ENCODE results near the gene PTPN22. TPM values are rescaled to one million over a fixed set of nuclear protein-coding genes. Genes with fewer than 3 reads are reported as not detected.

The PTPN22 gene
- total RNA-seq, 1 experiment from 2014 or later: not detected

DNA sequence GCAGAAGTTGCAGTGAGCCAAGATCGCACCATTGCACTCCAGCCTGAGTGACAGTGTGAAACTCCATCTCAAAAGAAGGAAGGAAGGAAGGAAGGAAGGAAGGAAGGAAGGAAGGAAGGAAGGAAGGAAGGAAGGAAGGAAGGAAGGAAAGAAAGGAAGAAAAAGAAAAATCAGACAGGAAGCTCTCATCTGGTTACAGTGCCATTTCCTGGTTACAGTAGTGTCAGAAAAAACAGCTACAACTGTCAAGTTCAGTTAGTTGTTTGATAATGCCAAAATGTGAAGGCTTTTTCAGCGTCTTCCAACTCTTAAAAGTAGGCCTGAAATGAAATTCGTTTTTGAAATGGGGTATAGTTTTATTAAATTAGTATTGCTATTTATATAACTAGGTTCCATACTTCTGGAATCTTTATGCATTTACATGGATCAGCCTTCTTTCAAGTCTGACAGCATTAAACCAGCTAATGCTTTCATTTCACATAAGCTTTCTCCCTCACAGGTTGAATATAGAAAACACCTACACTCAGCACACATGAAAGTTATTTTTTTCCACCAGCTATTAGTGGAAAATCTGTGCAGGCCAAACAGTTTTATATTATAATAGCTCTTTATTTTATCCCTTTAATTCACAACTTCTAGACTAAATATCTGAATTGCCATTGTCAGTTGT lies 21.2 kb downstream of the PTPN22 start (continued):
- TF ChIP-seq, protein P1, sequence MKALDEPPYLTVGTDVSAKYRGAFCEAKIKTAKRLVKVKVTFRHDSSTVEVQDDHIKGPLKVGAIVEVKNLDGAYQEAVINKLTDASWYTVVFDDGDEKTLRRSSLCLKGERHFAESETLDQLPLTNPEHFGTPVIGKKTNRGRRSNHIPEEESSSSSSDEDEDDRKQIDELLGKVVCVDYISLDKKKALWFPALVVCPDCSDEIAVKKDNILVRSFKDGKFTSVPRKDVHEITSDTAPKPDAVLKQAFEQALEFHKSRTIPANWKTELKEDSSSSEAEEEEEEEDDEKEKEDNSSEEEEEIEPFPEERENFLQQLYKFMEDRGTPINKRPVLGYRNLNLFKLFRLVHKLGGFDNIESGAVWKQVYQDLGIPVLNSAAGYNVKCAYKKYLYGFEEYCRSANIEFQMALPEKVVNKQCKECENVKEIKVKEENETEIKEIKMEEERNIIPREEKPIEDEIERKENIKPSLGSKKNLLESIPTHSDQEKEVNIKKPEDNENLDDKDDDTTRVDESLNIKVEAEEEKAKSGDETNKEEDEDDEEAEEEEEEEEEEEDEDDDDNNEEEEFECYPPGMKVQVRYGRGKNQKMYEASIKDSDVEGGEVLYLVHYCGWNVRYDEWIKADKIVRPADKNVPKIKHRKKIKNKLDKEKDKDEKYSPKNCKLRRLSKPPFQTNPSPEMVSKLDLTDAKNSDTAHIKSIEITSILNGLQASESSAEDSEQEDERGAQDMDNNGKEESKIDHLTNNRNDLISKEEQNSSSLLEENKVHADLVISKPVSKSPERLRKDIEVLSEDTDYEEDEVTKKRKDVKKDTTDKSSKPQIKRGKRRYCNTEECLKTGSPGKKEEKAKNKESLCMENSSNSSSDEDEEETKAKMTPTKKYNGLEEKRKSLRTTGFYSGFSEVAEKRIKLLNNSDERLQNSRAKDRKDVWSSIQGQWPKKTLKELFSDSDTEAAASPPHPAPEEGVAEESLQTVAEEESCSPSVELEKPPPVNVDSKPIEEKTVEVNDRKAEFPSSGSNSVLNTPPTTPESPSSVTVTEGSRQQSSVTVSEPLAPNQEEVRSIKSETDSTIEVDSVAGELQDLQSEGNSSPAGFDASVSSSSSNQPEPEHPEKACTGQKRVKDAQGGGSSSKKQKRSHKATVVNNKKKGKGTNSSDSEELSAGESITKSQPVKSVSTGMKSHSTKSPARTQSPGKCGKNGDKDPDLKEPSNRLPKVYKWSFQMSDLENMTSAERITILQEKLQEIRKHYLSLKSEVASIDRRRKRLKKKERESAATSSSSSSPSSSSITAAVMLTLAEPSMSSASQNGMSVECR (CRISPR knock-in tag; IDR thresholded peaks at IDR 0.05; ENCODE audit: borderline replicate concordance): no peak
- TF ChIP-seq SP1 (CRISPR knock-in tag; conservative IDR thresholded peaks at IDR 0.05): no peak
- TF ChIP-seq, protein P2, sequence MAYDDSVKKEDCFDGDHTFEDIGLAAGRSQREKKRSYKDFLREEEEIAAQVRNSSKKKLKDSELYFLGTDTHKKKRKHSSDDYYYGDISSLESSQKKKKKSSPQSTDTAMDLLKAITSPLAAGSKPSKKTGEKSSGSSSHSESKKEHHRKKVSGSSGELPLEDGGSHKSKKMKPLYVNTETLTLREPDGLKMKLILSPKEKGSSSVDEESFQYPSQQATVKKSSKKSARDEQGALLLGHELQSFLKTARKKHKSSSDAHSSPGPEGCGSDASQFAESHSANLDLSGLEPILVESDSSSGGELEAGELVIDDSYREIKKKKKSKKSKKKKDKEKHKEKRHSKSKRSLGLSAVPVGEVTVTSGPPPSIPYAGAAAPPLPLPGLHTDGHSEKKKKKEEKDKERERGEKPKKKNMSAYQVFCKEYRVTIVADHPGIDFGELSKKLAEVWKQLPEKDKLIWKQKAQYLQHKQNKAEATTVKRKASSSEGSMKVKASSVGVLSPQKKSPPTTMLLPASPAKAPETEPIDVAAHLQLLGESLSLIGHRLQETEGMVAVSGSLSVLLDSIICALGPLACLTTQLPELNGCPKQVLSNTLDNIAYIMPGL (CRISPR knock-in tag; IDR thresholded peaks at IDR 0.05): no peak
- no peak for TF ChIP-seq ZNF416 (CRISPR knock-in tag; IDR thresholded peaks at IDR 0.05)

DNA sequence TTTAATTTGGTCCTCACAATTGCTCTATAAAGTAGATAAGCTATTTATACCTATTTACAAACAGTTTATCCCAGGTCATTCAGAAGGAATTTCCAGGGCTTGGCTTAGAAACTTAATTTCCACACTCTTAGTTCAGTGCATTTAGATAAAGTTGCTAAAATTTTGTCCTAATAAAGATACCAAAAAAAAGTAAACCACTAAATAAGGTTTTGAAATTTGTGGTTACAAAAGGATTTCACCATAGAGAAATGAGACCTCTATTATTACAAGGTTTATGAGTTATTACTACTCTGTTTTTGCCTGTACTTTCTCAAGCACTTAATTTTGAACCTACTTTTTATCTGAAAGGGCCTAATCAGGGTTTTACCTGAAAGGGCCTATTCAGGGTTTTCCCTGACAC lies 22.4 kb downstream of the PTPN22 start:
- ChIA-PET CTCF (no interaction called here), POLR2A (no interaction called here)
- ATAC-seq: no peak
- H3K27ac Mint-ChIP-seq: no peak overlapping the region
- peaks cover 3% of the 10 kb centered on the region; the same call in 1 of the 2 replicates for H3K27me3 Mint-ChIP-seq (ENCODE audit: low read depth)
- peaks cover 23% of the 10 kb centered on the region for H3K9me3 Mint-ChIP-seq
- H3K36me3 Mint-ChIP-seq: peaks cover 6% of the 10 kb centered on the region; the same call in 1 of the 2 replicates
- H3K4me1 Mint-ChIP-seq: no peaks in the 10 kb centered on the region
- no peak for DNase-seq (ENCODE audit: low spot score)
- H3K4me3 Mint-ChIP-seq: no peak overlapping the region
- TF ChIP-seq, protein P3, sequence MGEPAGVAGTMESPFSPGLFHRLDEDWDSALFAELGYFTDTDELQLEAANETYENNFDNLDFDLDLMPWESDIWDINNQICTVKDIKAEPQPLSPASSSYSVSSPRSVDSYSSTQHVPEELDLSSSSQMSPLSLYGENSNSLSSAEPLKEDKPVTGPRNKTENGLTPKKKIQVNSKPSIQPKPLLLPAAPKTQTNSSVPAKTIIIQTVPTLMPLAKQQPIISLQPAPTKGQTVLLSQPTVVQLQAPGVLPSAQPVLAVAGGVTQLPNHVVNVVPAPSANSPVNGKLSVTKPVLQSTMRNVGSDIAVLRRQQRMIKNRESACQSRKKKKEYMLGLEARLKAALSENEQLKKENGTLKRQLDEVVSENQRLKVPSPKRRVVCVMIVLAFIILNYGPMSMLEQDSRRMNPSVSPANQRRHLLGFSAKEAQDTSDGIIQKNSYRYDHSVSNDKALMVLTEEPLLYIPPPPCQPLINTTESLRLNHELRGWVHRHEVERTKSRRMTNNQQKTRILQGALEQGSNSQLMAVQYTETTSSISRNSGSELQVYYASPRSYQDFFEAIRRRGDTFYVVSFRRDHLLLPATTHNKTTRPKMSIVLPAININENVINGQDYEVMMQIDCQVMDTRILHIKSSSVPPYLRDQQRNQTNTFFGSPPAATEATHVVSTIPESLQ (CRISPR knock-in tag; IDR thresholded peaks at IDR 0.05): no peak
- TF ChIP-seq GRHL2 (CRISPR knock-in tag; IDR thresholded peaks at IDR 0.05; ENCODE audit: insufficient replicate concordance, severe bottlenecking) (no peak), SMAD4 (CRISPR knock-in tag; IDR thresholded peaks at IDR 0.05) (no peak), NR1H2 (CRISPR knock-in tag; IDR thresholded peaks at IDR 0.05) (no peak), ZNF219 (CRISPR knock-in tag; IDR thresholded peaks at IDR 0.05; ENCODE audit: borderline replicate concordance) (no peak), SOX15 (CRISPR knock-in tag; IDR thresholded peaks at IDR 0.05) (no peak), ZNF138 (CRISPR knock-in tag; conservative IDR thresholded peaks at IDR 0.05) (no peak), ZNF396 (CRISPR knock-in tag; IDR thresholded peaks at IDR 0.05; ENCODE audit: borderline replicate concordance) (no peak), ATF1 (CRISPR knock-in tag; IDR thresholded peaks at IDR 0.05) (no peak)
- TF ChIP-seq, protein P4, sequence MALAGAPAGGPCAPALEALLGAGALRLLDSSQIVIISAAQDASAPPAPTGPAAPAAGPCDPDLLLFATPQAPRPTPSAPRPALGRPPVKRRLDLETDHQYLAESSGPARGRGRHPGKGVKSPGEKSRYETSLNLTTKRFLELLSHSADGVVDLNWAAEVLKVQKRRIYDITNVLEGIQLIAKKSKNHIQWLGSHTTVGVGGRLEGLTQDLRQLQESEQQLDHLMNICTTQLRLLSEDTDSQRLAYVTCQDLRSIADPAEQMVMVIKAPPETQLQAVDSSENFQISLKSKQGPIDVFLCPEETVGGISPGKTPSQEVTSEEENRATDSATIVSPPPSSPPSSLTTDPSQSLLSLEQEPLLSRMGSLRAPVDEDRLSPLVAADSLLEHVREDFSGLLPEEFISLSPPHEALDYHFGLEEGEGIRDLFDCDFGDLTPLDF (CRISPR knock-in tag; IDR thresholded peaks at IDR 0.05): no peak
- TF ChIP-seq, protein P5, sequence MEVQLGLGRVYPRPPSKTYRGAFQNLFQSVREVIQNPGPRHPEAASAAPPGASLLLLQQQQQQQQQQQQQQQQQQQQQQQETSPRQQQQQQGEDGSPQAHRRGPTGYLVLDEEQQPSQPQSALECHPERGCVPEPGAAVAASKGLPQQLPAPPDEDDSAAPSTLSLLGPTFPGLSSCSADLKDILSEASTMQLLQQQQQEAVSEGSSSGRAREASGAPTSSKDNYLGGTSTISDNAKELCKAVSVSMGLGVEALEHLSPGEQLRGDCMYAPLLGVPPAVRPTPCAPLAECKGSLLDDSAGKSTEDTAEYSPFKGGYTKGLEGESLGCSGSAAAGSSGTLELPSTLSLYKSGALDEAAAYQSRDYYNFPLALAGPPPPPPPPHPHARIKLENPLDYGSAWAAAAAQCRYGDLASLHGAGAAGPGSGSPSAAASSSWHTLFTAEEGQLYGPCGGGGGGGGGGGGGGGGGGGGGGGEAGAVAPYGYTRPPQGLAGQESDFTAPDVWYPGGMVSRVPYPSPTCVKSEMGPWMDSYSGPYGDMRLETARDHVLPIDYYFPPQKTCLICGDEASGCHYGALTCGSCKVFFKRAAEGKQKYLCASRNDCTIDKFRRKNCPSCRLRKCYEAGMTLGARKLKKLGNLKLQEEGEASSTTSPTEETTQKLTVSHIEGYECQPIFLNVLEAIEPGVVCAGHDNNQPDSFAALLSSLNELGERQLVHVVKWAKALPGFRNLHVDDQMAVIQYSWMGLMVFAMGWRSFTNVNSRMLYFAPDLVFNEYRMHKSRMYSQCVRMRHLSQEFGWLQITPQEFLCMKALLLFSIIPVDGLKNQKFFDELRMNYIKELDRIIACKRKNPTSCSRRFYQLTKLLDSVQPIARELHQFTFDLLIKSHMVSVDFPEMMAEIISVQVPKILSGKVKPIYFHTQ (CRISPR knock-in tag; IDR thresholded peaks at IDR 0.05): no peak
- TF ChIP-seq, protein P6, sequence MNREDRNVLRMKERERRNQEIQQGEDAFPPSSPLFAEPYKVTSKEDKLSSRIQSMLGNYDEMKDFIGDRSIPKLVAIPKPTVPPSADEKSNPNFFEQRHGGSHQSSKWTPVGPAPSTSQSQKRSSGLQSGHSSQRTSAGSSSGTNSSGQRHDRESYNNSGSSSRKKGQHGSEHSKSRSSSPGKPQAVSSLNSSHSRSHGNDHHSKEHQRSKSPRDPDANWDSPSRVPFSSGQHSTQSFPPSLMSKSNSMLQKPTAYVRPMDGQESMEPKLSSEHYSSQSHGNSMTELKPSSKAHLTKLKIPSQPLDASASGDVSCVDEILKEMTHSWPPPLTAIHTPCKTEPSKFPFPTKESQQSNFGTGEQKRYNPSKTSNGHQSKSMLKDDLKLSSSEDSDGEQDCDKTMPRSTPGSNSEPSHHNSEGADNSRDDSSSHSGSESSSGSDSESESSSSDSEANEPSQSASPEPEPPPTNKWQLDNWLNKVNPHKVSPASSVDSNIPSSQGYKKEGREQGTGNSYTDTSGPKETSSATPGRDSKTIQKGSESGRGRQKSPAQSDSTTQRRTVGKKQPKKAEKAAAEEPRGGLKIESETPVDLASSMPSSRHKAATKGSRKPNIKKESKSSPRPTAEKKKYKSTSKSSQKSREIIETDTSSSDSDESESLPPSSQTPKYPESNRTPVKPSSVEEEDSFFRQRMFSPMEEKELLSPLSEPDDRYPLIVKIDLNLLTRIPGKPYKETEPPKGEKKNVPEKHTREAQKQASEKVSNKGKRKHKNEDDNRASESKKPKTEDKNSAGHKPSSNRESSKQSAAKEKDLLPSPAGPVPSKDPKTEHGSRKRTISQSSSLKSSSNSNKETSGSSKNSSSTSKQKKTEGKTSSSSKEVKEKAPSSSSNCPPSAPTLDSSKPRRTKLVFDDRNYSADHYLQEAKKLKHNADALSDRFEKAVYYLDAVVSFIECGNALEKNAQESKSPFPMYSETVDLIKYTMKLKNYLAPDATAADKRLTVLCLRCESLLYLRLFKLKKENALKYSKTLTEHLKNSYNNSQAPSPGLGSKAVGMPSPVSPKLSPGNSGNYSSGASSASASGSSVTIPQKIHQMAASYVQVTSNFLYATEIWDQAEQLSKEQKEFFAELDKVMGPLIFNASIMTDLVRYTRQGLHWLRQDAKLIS (CRISPR knock-in tag; IDR thresholded peaks at IDR 0.05; ENCODE audit: borderline replicate concordance): no peak
- TF ChIP-seq, protein P7, sequence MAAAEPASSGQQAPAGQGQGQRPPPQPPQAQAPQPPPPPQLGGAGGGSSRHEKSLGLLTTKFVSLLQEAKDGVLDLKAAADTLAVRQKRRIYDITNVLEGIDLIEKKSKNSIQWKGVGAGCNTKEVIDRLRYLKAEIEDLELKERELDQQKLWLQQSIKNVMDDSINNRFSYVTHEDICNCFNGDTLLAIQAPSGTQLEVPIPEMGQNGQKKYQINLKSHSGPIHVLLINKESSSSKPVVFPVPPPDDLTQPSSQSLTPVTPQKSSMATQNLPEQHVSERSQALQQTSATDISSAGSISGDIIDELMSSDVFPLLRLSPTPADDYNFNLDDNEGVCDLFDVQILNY (CRISPR knock-in tag; IDR thresholded peaks at IDR 0.05): no peak

Measured in WTC11 (cell line).